HG02884 (cell line): ENCODE results near the gene S100P.

ENCODE experiments used
- ATAC-seq: cut with Tn5 transposase; IDR thresholded peaks from one replicate; pipeline ENCODE4 v1.9.1; 2021; ENCODE audit warnings: mild to moderate bottlenecking, moderate library complexity; ENCODE audit not compliant: unreplicated experiment

Gene S100P

GRCh38 chr4:6695660-6696610 lies 2.3 kb downstream of the S100P start:
- no peak for ATAC-seq

- ATAC-seq: no peak
Observed at GRCh38 chr4:6696611-6697010, 2.9 kb downstream of the S100P start.

GRCh38 chr4:6697131-6697530 lies 3.5 kb downstream of the S100P start:
- ATAC-seq: no peak

GRCh38 chr4:6699388-6699787 lies 5.7 kb downstream of the S100P start:
- no peak for ATAC-seq

GRCh38 chr4:6699903-6700302 lies 6.2 kb downstream of the S100P start:
- ATAC-seq: no peak

GRCh38 chr4:6701371-6701770 lies 7.7 kb downstream of the S100P start:
- ATAC-seq: no peak

- ATAC-seq: no peak
Observed at GRCh38 chr4:6702761-6703160, 9.1 kb downstream of the S100P start.

- no peak for ATAC-seq
Observed at GRCh38 chr4:6703786-6704185, 10.1 kb downstream of the S100P start.

- ATAC-seq: no peak
Observed at GRCh38 chr4:6705646-6706045, 12.0 kb downstream of the S100P start.

- ATAC-seq: no peak
Observed at GRCh38 chr4:6706173-6706572, 12.5 kb downstream of the S100P start.

GRCh38 chr4:6709230-6710114 lies 15.8 kb downstream of the S100P start, which contains the start of gene MRFAP1L1:
Gene MRFAP1L1 (minus strand): TSS chr4:6709865. CDS start chr4:6709629, 236 bp downstream.
- ATAC-seq: peak; percentile 67

GRCh38 chr4:6710282-6710681 lies 16.6 kb downstream of the S100P start:
- no peak for ATAC-seq

- no peak for ATAC-seq
Observed at GRCh38 chr4:6710996-6711395, 17.3 kb downstream of the S100P start.

GRCh38 chr4:6714954-6715353 lies 21.3 kb downstream of the S100P start:
- no peak for ATAC-seq

- no peak for ATAC-seq
Observed at GRCh38 chr4:6715704-6716017, 22.0 kb downstream of the S100P start.

GRCh38 chr4:6716018-6716911 lies 22.6 kb downstream of the S100P start, which contains the start of gene BLOC1S4:
Gene BLOC1S4 (plus strand): TSS chr4:6716174. CDS start chr4:6716210, 36 bp downstream.
- peak; percentile 73 for ATAC-seq

- ATAC-seq: no peak
Observed at GRCh38 chr4:6716958-6717655, 23.4 kb downstream of the S100P start.

- no peak for ATAC-seq
Observed at GRCh38 chr4:6718932-6719610, 25.4 kb downstream of the S100P start.

GRCh38 chr4:6719611-6720179 lies 26.0 kb downstream of the S100P start:
- ATAC-seq: no peak
